ENCODE results near the gene WASF3. TPM values are rescaled to one million over a fixed set of nuclear protein-coding genes. Genes with fewer than 3 reads are reported as not detected.

The WASF3 gene
- total and polyA plus RNA-seq, 10 of the 15 experiments (the other 5 are each of a cell fraction or from before 2014, with no cell fraction given) = under 0.01 to 0.10 (median 0.01) TPM; not detected in 7

DNA sequence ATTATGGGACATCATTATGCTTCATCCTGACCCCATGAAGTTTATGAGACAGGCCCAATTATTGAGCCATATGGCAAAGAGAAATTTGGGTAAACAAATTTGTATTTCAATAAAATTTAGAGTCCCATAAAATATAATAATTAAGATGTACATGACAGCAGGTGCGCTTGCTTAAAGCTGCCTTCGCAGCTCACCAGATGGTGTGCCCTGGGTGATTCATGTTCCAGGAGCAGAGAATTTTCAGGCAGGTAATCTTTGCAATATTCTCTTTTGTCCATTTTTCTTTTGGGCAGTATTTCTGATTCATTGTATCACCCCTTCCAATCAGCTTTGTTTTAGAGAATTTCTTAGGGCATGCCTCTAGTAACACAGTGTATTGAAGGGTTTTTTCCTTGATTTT is 39.5 kb upstream of the WASF3 start:
- TF ChIP-seq STAT3 (IDR thresholded peaks at IDR 0.05; ENCODE audit: low read depth, low read length) (no peak), TCF3 (IDR thresholded peaks at IDR 0.05; ENCODE audit: borderline replicate concordance, insufficient read depth, low read depth, low read length) (no peak), MXI1 (IDR thresholded peaks at IDR 0.05; ENCODE audit: low read depth, low read length) (no peak), SP1 (IDR thresholded peaks at IDR 0.05; ENCODE audit: low read depth, low read length) (no peak), JUNB (IDR thresholded peaks at IDR 0.05) (no peak), IKZF2 (IDR thresholded peaks at IDR 0.05) (no peak), SIN3A (IDR thresholded peaks at IDR 0.05; ENCODE audit: low read depth, low read length) (no peak), YBX1 (IDR thresholded peaks at IDR 0.05) (no peak), NFXL1 (IDR thresholded peaks at IDR 0.05; ENCODE audit: borderline replicate concordance) (no peak), ZNF24 (IDR thresholded peaks at IDR 0.05) (no peak), MEF2B (IDR thresholded peaks at IDR 0.05; ENCODE audit: partially characterized antibody, poor library complexity, severe bottlenecking) (no peak), SMARCA5 (IDR thresholded peaks at IDR 0.05) (no peak), DPF2 (IDR thresholded peaks at IDR 0.05) (no peak)
- TF ChIP-seq, protein P1, sequence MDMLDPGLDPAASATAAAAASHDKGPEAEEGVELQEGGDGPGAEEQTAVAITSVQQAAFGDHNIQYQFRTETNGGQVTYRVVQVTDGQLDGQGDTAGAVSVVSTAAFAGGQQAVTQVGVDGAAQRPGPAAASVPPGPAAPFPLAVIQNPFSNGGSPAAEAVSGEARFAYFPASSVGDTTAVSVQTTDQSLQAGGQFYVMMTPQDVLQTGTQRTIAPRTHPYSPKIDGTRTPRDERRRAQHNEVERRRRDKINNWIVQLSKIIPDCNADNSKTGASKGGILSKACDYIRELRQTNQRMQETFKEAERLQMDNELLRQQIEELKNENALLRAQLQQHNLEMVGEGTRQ (IDR thresholded peaks at IDR 0.05; ENCODE audit: borderline replicate concordance, low read depth, low read length) = no peak
- TF ChIP-seq, protein P2, sequence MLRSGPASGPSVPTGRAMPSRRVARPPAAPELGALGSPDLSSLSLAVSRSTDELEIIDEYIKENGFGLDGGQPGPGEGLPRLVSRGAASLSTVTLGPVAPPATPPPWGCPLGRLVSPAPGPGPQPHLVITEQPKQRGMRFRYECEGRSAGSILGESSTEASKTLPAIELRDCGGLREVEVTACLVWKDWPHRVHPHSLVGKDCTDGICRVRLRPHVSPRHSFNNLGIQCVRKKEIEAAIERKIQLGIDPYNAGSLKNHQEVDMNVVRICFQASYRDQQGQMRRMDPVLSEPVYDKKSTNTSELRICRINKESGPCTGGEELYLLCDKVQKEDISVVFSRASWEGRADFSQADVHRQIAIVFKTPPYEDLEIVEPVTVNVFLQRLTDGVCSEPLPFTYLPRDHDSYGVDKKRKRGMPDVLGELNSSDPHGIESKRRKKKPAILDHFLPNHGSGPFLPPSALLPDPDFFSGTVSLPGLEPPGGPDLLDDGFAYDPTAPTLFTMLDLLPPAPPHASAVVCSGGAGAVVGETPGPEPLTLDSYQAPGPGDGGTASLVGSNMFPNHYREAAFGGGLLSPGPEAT (IDR thresholded peaks at IDR 0.05; ENCODE audit: low read depth) = no peak
- TF ChIP-seq, protein P3, sequence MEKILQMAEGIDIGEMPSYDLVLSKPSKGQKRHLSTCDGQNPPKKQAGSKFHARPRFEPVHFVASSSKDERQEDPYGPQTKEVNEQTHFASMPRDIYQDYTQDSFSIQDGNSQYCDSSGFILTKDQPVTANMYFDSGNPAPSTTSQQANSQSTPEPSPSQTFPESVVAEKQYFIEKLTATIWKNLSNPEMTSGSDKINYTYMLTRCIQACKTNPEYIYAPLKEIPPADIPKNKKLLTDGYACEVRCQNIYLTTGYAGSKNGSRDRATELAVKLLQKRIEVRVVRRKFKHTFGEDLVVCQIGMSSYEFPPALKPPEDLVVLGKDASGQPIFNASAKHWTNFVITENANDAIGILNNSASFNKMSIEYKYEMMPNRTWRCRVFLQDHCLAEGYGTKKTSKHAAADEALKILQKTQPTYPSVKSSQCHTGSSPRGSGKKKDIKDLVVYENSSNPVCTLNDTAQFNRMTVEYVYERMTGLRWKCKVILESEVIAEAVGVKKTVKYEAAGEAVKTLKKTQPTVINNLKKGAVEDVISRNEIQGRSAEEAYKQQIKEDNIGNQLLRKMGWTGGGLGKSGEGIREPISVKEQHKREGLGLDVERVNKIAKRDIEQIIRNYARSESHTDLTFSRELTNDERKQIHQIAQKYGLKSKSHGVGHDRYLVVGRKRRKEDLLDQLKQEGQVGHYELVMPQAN (conservative IDR thresholded peaks at IDR 0.05) = no peak
- ChIA-PET RAD21 (ENCODE audit: unreplicated experiment) (interaction anchor here (1.1 kb wide), 1 partner anchor 333 kb away, joined by 3 read pairs; no protein-coding TSS in a partner anchor), CTCF (no interaction called here), POLR2A (no interaction called here), SMC1A (ENCODE audit: uncharacterized antibody, unreplicated experiment) (no interaction called here)
- no peaks in the 10 kb centered on the region; a peak in 2 of 4 replicates for H3K27me3 ChIP-seq (replicated peaks in 1 of 2; ENCODE audit: control insufficient read depth in 2 of 2, insufficient read depth in 2 of 2, low read length in 1 of 2)
- no peaks in the 10 kb centered on the region for H3K36me3 ChIP-seq (ENCODE audit: control insufficient read depth in 2 of 2, insufficient read depth in 2 of 2, low read length in 1 of 2)
- BruUV-seq (replicated peaks) = no TSS peak
- FAIRE-seq (no peak), DNase-seq (ENCODE audit: low read depth, low spot score) (no peak), ATAC-seq (no peak)
- no peak overlapping the region for H3K4me2 ChIP-seq (ENCODE audit: control insufficient read depth, insufficient read depth)
- H2AFZ ChIP-seq (ENCODE audit: control insufficient read depth, low read depth, low read length) = no peak overlapping the region
- no peaks in the 10 kb centered on the region for H3K9me3 ChIP-seq (replicated peaks; ENCODE audit: control insufficient read depth, insufficient read depth, low read length)
- in situ Hi-C loops (cut with MboI) (no loop called here), intact Hi-C loops (cut with micrococcal nuclease; ENCODE audit: unreplicated experiment) (no loop called here)
- H3K9ac ChIP-seq (ENCODE audit: control insufficient read depth, insufficient read depth, low read length) = no peak overlapping the region
- 65% methylated on average over 2 of the region's 2 CpGs for WGBS (ENCODE audit: insufficient coverage, insufficient replicate concordance, low lambda C conversion rate, missing lambda C conversion rate)
- H3K4me3 ChIP-seq = no peak overlapping the region
- H4K20me1 ChIP-seq (ENCODE audit: control insufficient read depth, insufficient read depth) = no peaks in the 10 kb centered on the region
- no peaks in the 10 kb centered on the region for H3K79me2 ChIP-seq (ENCODE audit: control insufficient read depth, insufficient read depth, low read length)
- no peaks in the 10 kb centered on the region for H3K4me1 ChIP-seq (ENCODE audit: control insufficient read depth, insufficient read depth, low read length)
- no peak overlapping the region for H3K27ac ChIP-seq (ENCODE audit: control insufficient read depth, insufficient read depth)
